Panc1 (cell line): ENCODE results near the gene DNAJA3. TPM values are rescaled to one million over a fixed set of nuclear protein-coding genes. Genes with fewer than 3 reads are reported as not detected.
A peak's percentile ranks its signal among the peaks of the same experiment; 100 is the strongest.

ENCODE experiments used
- ATAC-seq: fragments of 200-7000 bp; cut with Tn5 transposase; 2 replicates; pipeline ENCODE4 v1.9.1; 2020; ENCODE audit warnings: mild to moderate bottlenecking, moderate library complexity
- BruUV-seq: library from RNA; stranded (reverse); fragments of 400-500 nt; replicated peaks from 2 replicates; lab custom pipeline; 2021; lab: Mats Ljungman, UMichigan
- CTCF ChIA-PET: fragments of 300-600 bp; sonication (Branson Sonifier 250); formaldehyde crosslinking; loops from one replicate; lab custom pipeline; 2022; ENCODE audit warnings: antibody characterized with exemption; lab: Charles Lee
- POLR2A ChIA-PET: fragments of 300-600 bp; sonication (Branson Sonifier 250); formaldehyde crosslinking; loops from one replicate; lab custom pipeline; 2022; ENCODE audit warnings: antibody characterized with exemption; lab: Charles Lee
- DNase-seq: peaks from one replicate; pipeline ENCODE4 v3.0.0-alpha.2; 2010; ENCODE audit warnings: low read depth, low spot score
- H3K27ac ChIP-seq: 2 replicates; pipeline ENCODE4 v1.5.1; 2011; ENCODE audit warnings: mild to moderate bottlenecking, low read length, inconsistent platforms
- H3K27me3 ChIP-seq: fragments of 200-500 bp; sonication (Bioruptor generic); 2 replicates; pipeline ENCODE4 v1.6.0; 2014; ENCODE audit warnings: low read length, inconsistent platforms; ENCODE audit not compliant: control insufficient read depth, insufficient read depth
- H3K36me3 ChIP-seq: fragments of 200-500 bp; sonication (Bioruptor generic); 2 replicates; pipeline ENCODE4 v1.5.1; 2014; ENCODE audit warnings: inconsistent platforms, mild to moderate bottlenecking, low read length, moderate library complexity; ENCODE audit not compliant: control insufficient read depth, insufficient read depth
- H3K4me1 ChIP-seq: 2 replicates; pipeline ENCODE4 v1.5.1; 2011; ENCODE audit warnings: inconsistent platforms, mild to moderate bottlenecking, low read length, moderate library complexity; ENCODE audit not compliant: control insufficient read depth, insufficient read depth
- H3K4me3 ChIP-seq, 2 experiments: 2 replicates each; pipeline ENCODE4 v1.5.1; 2011 to 2012; ENCODE audit warnings: low read depth in 2 of 2, low read length in 2 of 2, mild to moderate bottlenecking in 2 of 2, inconsistent platforms in 1 of 2, moderate library complexity in 1 of 2
- H3K9me3 ChIP-seq: fragments of 200-500 bp; sonication (Bioruptor generic); 2 replicates; pipeline ENCODE4 v1.5.1; 2014; ENCODE audit warnings: low read depth, mild to moderate bottlenecking, inconsistent platforms, low read length, moderate library complexity; ENCODE audit not compliant: control insufficient read depth, insufficient read depth
- POLR2AphosphoS5 ChIP-seq: IDR thresholded peaks from 2 replicates; pipeline ENCODE4 v1.6.1; 2012; ENCODE audit warnings: mild to moderate bottlenecking, low read depth, low read length, moderate library complexity
- SIN3A ChIP-seq: IDR thresholded peaks from 2 replicates; pipeline ENCODE4 v1.6.1; 2012; ENCODE audit warnings: low read depth, mild to moderate bottlenecking, low read length, moderate library complexity, borderline replicate concordance; ENCODE audit not compliant: insufficient read depth
- TCF7L2 ChIP-seq: IDR thresholded peaks from 2 replicates; pipeline ENCODE4 v1.6.1; 2011; ENCODE audit warnings: mild to moderate bottlenecking, low read depth, low read length, inconsistent platforms
- in situ Hi-C: cut with HindIII; loops from 2 replicates; pipeline ENCODE4 v1.10.0; 2016; ENCODE audit warnings: low sequenced_read_pairs, low pct_unique_long_range_greater_than_20kb
- intact Hi-C: fragments of 100-400 bp; cut with micrococcal nuclease; formaldehyde crosslinking; loops from one replicate; pipeline ENCODE4 v1.10.0; 2022; ENCODE audit not compliant: unreplicated experiment
- total RNA-seq: library from RNA; stranded (reverse); gene quantifications from one replicate; pipeline ENCODE4 v1.2.1, GENCODE V29; 2021; ENCODE audit not compliant: unreplicated experiment
- TF ChIP-seq, protein P1 (sequence below), 2 experiments: IDR thresholded peaks; 2 replicates each; pipeline ENCODE4 v1.6.1; 2011 to 2012; ENCODE audit warnings: low read depth in 2 of 2, control low read depth in 1 of 2, low read length in 1 of 2, mild to moderate bottlenecking in 1 of 2, moderate library complexity in 1 of 2; ENCODE audit not compliant: insufficient read depth in 1 of 2
- TF ChIP-seq, protein P2 (sequence below): fragments of 450-650 bp; IDR thresholded peaks from 2 replicates; pipeline ENCODE4 v1.5.1; 2017; ENCODE audit warnings: mild to moderate bottlenecking

DNAJA3 gene
- total RNA-seq, 1 experiment from 2014 or later, result 68.7 TPM

DNA sequence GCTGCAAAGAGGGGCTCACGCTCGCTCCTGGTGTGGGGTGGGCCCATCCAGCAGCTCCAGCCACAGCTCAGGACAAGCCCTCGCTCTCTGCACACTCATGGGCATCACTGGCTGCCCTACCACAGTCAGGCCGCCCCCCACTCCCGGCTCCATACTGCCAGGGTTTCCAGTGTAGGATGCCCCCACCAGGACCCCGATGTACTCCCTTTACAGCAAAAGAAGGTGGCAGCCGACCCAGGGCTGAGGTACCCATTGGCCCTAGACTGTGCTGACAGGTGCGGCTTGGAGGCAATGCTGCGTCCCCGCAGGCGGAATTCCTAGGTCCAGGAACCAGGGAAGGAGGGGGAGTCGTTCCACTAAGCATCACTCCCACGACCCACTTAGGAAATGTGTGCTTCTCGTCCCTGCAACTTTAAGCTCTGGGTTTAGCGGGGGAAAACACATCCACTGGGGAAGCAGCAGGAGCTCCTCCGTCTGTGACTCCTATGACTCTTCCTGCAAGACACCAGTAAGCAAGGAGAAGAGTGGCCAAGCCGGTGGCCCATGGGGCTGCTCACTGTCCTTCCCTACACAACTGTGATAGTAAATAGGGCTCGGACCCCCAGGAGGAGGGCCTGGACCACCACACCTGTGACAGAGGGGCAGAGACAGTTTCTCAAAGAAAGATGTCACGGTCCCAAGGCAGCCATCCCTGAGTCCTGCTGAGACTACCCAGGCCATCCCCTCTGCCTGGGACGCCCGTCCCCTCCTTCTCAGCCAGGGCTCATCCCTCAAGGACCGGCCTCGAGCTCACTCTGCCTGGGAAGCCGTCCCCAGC lies 22.3 kb upstream of the DNAJA3 start:
- Histone ChIP-seq H3K27me3 (no peaks in the 10 kb centered on the region), H3K27ac (no peak overlapping the region), H3K36me3 (peaks cover 2% of the 10 kb centered on the region; the same call in 1 of the 2 replicates), H3K4me1 (no peaks in the 10 kb centered on the region), H3K9me3 (no peaks in the 10 kb centered on the region), H3K4me3 (no peak overlapping the region)
- POLR2A ChIA-PET, result no interaction called here
- in situ Hi-C loops (no loop called here), intact Hi-C loops (no loop called here)
- CTCF ChIA-PET, result interaction anchor here (0.6 to 3.1 kb wide), 15 partner anchors 10 to 1001 kb away, joined by 3 to 35 read pairs (median 5); partner anchors contain the start of gene PAM16
- no TSS peak for BruUV-seq
- TF ChIP-seq POLR2AphosphoS5, result no peak
- no peak for TF ChIP-seq TCF7L2
- TF ChIP-seq, protein P1, sequence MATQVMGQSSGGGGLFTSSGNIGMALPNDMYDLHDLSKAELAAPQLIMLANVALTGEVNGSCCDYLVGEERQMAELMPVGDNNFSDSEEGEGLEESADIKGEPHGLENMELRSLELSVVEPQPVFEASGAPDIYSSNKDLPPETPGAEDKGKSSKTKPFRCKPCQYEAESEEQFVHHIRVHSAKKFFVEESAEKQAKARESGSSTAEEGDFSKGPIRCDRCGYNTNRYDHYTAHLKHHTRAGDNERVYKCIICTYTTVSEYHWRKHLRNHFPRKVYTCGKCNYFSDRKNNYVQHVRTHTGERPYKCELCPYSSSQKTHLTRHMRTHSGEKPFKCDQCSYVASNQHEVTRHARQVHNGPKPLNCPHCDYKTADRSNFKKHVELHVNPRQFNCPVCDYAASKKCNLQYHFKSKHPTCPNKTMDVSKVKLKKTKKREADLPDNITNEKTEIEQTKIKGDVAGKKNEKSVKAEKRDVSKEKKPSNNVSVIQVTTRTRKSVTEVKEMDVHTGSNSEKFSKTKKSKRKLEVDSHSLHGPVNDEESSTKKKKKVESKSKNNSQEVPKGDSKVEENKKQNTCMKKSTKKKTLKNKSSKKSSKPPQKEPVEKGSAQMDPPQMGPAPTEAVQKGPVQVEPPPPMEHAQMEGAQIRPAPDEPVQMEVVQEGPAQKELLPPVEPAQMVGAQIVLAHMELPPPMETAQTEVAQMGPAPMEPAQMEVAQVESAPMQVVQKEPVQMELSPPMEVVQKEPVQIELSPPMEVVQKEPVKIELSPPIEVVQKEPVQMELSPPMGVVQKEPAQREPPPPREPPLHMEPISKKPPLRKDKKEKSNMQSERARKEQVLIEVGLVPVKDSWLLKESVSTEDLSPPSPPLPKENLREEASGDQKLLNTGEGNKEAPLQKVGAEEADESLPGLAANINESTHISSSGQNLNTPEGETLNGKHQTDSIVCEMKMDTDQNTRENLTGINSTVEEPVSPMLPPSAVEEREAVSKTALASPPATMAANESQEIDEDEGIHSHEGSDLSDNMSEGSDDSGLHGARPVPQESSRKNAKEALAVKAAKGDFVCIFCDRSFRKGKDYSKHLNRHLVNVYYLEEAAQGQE (IDR thresholded peaks at IDR 0.05; ENCODE audit: insufficient read depth in 1 of 2, low read depth in 2 of 2, low read length in 1 of 2), result no peak
- TF ChIP-seq SIN3A, result no peak
- TF ChIP-seq, protein P2, sequence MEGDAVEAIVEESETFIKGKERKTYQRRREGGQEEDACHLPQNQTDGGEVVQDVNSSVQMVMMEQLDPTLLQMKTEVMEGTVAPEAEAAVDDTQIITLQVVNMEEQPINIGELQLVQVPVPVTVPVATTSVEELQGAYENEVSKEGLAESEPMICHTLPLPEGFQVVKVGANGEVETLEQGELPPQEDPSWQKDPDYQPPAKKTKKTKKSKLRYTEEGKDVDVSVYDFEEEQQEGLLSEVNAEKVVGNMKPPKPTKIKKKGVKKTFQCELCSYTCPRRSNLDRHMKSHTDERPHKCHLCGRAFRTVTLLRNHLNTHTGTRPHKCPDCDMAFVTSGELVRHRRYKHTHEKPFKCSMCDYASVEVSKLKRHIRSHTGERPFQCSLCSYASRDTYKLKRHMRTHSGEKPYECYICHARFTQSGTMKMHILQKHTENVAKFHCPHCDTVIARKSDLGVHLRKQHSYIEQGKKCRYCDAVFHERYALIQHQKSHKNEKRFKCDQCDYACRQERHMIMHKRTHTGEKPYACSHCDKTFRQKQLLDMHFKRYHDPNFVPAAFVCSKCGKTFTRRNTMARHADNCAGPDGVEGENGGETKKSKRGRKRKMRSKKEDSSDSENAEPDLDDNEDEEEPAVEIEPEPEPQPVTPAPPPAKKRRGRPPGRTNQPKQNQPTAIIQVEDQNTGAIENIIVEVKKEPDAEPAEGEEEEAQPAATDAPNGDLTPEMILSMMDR, result no peak
- DNase-seq (no peak), ATAC-seq (no peak; the same call in 1 of the 2 replicates)

DNA sequence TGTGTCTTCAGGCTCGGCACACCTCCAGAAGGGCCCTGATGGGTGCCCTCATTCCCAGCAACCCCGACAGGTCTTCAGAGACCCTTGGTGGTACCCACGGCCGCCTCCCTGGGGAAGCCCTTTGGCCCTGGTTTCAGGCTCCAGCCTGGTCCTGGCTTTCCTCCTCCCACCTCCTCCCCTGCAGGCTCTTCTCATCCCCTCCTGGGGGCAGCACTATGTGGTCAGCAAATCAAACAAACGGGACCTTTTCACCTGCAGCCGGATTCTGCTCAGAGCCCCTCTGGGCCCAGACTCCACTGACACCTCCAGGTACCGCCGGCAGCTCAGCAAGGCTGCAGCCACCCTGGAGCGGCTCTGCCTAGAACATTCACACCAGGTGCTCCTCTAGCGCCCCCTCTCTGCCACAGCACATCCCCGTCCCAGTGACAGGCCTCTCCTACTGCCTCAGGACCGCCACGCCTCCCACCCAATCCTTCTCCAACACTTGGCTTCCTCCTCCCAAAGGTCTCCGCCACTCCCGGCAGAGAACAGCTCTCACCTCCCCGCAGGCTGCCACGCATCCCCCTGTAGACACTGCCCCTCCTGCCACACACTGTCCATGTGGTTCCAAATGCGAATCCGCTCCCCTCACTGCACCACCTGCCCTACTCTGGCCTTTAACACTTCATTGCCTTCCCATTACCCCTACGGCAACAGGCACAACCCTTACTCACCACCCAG lies 21.3 kb upstream of the DNAJA3 start:
- Histone ChIP-seq H3K4me3 (no peak overlapping the region), H3K36me3 (peaks cover 2% of the 10 kb centered on the region; the same call in 1 of the 2 replicates), H3K9me3 (no peaks in the 10 kb centered on the region), H3K27ac (no peak overlapping the region), H3K4me1 (no peaks in the 10 kb centered on the region; the same call in 1 of the 2 replicates), H3K27me3 (no peaks in the 10 kb centered on the region)
- in situ Hi-C loops, result no loop called here
- intact Hi-C loops, result loop anchor here (1.0 kb wide), 1 partner anchor 45 kb away; no protein-coding TSS in a partner anchor
- TF ChIP-seq, protein P2, result peak; percentile 96
- TF ChIP-seq, protein P1 (IDR thresholded peaks at IDR 0.05; ENCODE audit: insufficient read depth in 1 of 2, low read depth in 2 of 2, low read length in 1 of 2), result no peak
- ChIA-PET CTCF (interaction anchor here (0.6 to 3.1 kb wide), 9 partner anchors 11 to 65 kb away, joined by 3 to 35 read pairs (median 4); no protein-coding TSS in a partner anchor), POLR2A (no interaction called here)
- DNase-seq (no peak), ATAC-seq (peak; percentile 76)
- BruUV-seq, result no TSS peak
